ENCODE data around the gene CACNA1G.

CACNA1G gene

GRCh38 chr17:50630524-50631194 lies 70.1 kb downstream of the CACNA1G start:
- peak in 1 of 2 donors; percentile 26 for DNase-seq (ENCODE audit: low read depth in 2 of 2, low spot score in 1 of 2)

- no peak for DNase-seq (ENCODE audit: low read depth in 2 of 2, low spot score in 1 of 2)
Measured at GRCh38 chr17:50631195-50631907, 70.8 kb downstream of the CACNA1G start.

- DNase-seq (ENCODE audit: low read depth in 2 of 2, low spot score in 1 of 2): no peak
Measured at GRCh38 chr17:50631908-50632571, 71.5 kb downstream of the CACNA1G start.

DNA sequence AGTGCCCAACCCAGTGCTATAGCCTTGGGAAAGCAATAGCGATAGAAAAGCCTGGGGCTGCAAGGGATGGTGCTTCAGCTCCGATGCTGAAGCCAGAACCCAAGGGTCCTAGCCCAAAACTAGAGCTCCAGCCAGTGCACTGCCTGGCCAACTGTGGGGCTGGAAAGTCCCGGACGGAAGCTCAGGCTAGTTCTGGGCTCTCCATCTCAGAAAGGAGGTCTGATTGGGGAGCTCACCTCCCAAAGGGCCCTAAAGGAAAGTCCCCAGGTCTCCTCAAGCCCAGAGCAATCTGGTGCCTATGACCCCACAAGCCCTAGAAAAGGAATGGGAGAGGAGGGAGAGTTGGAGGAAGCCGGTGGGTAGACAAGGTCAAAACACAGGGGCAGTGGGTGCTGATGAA lies 72.1 kb downstream of the CACNA1G start:
- no peak for DNase-seq (ENCODE audit: low read depth in 2 of 2, low spot score in 1 of 2)

GRCh38 chr17:50633683-50634082 lies 73.2 kb downstream of the CACNA1G start:
- DNase-seq (ENCODE audit: low read depth in 2 of 2, low spot score in 1 of 2): no peak

DNA sequence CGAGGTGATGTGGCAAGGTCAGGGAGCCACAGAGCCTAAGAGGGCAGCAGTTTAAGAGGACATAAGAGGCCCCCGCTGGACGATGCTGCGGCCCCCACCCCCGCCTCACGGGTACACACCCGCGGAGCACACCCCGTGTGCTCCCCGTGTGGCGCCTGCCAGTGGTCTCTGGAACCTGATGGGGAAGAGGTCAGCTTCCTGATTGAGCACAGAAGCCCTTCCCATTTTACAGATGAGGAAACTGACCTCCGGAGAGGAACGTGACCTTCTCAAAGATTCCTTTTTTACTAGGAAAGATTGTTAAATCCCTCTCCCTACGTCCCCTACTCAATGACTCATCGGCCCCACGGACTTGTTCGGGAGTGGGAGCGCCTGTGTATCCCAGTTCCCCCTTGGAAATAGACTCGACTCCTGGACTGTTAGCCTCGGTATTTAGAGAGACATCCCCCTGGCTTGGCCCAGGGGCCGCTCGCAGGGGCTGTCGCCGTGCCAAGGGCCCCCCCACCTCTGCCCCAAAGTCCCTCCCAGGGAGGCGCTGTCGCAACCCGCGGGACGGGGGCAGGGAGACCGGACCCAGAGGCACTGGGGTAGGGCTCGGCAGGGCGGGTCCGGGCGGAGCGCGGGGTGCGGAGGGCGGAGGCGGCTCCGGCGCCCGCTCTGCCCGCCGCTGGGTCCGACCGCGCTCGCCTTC lies 73.9 kb downstream of the CACNA1G start, which contains the start of gene ABCC3:
TSS of gene ABCC3 (plus strand) at position 658 of the 691 bp plus-strand sequence. CDS start 56 bp downstream, outside the sequence.
- DNase-seq (ENCODE audit: low read depth in 2 of 2, low spot score in 1 of 2): no peak

- DNase-seq (ENCODE audit: low read depth in 2 of 2, low spot score in 1 of 2): no peak
Measured at GRCh38 chr17:50634915-50635731, 74.6 kb downstream of the CACNA1G start.

DNA sequence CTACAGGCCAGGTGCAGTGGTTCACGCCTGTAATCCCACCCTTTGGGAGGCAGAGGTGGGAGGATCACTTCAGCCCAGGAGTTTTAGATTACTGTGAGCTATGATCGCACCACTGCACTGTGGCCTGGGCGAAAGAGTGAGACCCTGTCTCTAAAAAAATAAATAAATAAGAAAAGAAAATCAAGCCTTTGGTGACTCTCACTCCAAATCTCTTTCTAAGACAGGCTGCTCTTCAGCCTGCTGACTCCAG lies 75.1 kb downstream of the CACNA1G start:
- DNase-seq (ENCODE audit: low read depth in 2 of 2, low spot score in 1 of 2): no peak

DNA sequence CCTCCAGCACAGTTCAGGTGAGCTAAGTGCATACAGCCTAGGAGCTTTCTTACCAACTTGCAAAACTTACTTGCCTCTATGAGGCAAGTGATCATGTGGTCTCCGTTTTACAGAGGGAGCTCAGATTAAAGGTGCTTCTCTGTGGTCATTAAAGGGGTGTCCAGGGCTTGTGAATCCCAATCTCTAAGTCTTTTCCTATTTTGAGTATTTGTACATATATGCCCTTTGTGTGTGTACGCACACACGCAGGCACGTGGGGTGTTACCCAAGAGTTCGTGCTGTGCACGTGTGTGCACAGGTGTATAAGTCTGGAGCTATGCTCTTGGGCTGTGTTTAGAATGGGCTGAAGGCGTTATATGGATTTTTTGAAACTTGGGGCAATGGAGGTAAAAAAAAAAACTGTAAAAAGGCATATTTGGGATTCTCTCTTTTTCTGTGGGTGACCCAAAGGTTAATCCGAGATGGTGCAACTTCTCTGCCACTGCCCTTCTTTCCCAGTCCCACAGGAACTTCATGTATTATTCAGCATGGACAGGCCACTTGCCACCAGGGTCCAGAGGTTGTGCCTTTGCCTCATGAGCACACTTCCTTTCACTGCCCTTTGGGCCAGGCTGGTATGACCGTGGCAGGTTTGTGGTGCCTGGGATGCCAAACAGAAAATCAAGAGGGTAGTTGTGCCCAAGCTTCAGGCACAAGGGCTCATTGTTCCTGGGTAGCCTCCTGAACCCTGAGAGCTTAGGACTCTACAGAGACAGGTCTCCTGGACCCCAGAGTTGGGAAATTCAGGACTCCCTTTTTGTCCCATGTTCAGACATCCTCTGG lies 75.7 kb downstream of the CACNA1G start:
- no peak for DNase-seq (ENCODE audit: low read depth in 2 of 2, low spot score in 1 of 2)

DNA sequence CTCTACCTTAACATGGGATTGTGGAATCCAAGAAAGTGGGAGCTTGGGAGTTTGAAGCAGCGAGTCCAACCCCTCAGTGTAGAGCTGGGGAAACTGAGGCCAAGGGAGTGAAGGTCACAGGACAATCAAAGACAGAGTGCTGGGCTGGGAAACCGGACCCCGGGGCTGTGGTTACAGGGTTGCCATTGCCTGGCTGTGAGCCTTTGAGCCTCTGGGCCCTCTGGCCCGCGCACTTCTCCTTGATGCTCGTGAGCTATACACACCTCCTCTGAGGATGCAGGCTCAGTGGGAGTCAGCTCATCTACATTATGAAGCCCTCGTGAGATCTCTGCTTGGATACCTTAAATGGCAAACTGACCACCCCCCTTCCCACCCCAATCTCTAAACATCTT lies 76.3 kb downstream of the CACNA1G start:
- no peak for DNase-seq (ENCODE audit: low read depth in 2 of 2, low spot score in 1 of 2)

DNA sequence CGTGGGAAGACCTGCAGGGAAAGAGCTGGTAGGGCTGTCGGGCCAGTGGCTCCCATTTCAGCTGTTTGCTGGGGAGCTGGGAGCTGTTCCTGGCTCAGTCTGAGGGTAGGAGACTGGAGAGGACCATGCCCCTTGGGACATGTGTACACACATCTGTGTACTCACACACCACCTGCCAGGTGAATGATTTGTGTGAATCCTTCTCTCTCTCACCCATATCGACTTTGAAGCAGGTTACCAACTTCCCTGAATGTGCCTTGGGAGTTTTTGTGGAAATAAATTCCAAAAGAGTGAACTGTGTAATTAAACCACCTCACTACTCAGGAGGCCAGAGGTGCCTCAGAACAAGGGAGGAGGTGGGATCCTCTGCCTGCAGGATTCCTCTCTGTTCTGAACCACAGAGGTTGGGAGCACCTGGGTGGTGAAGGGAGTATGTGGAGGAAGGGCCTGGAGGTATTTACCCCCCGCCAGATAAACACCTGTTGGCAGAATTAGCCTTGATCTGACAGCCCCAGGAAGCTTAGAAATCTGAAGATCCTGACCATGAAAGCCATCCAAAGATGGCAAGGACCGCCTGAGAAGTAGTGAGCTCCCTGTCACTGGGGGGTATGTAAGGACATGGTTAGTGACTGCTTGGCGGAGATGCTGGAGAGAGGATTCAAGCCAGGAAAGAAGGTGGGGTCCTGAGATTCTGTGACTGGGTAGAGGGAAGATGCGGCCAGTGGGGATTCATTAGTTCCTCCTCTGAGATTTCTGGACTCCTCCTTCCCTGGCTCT lies 77.5 kb downstream of the CACNA1G start:
- no peak for DNase-seq (ENCODE audit: low read depth in 2 of 2, low spot score in 1 of 2)

DNA sequence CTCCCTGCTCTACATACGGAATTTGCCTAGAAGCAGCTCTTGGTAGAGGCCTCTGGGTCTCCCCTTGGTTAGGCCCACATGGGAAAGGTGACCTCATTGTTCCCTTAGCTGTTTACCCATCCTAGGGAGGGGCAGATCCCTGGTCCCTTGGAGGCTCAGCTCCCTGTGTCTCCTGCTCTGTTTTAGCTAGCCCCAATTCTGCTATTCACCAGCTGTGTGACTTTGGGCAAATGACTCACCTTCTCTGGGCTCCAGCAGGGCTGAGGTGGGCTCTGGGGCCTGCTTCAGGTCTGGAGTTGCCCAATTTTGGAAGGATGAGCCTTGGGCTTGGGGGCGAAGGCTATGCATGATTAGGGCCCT lies 78.1 kb downstream of the CACNA1G start:
- DNase-seq (ENCODE audit: low read depth in 2 of 2, low spot score in 1 of 2): no peak

DNA sequence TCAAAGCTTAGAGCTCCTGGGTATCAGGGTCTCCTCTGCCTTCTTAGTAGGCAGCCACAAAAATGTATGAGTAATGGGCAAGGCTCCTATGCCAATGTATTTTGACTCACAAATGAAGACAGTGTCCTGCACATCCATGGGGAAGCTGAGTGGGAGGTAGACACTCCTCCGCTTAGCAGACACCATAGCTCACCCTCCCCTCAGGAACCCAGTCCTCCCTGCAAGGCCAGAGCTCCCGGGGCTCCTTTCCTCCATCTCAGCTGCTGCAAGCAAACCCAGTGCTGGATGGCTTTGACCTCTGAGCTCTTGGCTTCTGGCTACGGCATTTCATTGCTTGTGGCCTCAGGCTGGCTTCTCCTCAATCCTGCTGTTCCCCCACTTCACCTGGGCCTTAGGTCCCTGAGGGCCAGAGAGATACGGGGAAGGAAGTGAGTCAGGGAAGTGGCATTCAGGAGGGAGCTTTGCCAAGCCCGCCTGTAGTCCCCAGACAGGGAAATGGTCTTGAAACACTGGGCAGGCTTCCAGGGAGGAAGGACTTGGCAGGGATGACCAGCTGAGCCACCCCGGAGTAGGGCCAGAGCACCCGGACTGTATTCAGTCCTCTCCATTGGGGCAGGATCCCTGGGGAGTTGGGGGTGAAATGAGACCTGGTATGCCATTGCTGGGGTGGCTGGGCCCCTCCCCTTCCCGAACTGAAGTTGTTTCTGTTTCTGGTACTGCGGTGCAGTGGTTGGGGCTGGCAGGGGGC lies 78.6 kb downstream of the CACNA1G start:
- DNase-seq (ENCODE audit: low read depth in 2 of 2, low spot score in 1 of 2): no peak

- DNase-seq (ENCODE audit: low read depth in 2 of 2, low spot score in 1 of 2): no peak
Measured at GRCh38 chr17:50640686-50641351, 80.3 kb downstream of the CACNA1G start.

DNA sequence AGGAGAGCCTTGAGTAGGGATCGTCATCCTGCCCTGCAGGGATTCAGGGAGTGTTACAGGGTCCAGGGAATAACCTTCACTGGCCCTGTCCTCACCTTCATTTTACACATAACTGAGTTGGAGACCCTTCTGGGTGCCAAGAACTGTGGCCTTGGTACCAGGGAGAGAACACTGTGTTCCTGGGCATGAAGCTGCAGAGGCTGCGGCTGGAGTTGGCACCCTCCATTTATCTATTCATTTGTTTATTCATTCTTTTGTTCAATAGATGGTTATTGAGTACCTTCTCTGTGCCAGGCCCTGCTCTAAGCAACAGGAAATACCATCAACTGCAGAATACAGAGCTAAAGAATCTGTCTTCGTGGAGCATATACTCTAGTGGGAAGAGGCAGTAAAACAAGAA lies 80.8 kb downstream of the CACNA1G start:
- no peak for DNase-seq (ENCODE audit: low read depth in 2 of 2, low spot score in 1 of 2)

- DNase-seq (ENCODE audit: low read depth in 2 of 2, low spot score in 1 of 2): no peak
Measured at GRCh38 chr17:50642071-50642721, 81.7 kb downstream of the CACNA1G start.

GRCh38 chr17:50642722-50643656 lies 82.5 kb downstream of the CACNA1G start:
- DNase-seq (ENCODE audit: low read depth in 2 of 2, low spot score in 1 of 2): no peak

Data from stimulated activated CD8-positive, alpha-beta memory T cell treated with anti-CD3 and anti-CD28 coated beads, Interleukin-4, amount 100 ng/mL, for 4 hours (primary cell).